ENCODE measurements around the gene ZNF441. TPM values are rescaled to one million over a fixed set of nuclear protein-coding genes. Genes with fewer than 3 reads are reported as not detected.

Gene ZNF441
- total and polyA plus RNA-seq, 2 of the 13 experiments (the other 11 are each of a cell fraction or from before 2014, with no cell fraction given) = 2.8 to 10.0 TPM

DNA sequence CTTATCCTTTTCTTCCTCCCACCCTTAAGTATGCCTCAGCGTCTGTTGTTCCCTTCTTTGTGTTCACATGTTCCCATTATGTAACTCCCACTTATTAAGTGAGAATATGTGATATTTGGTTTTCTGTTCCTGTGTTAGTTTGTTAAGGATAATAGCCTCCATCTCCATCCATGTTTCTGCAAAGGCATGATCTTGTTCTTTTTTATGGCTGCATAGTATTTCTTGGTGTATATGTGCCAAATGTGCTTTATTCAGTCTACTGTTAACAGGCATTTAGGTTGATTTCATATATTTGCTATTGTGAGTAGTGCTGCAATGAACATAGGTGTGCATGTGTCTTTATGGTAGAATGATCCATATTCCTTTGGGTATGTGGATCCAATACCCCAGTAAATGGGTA lies 3.2 kb upstream of the ZNF441 start:
- intact Hi-C loops (cut with micrococcal nuclease; ENCODE audit: unreplicated experiment) = no loop called here
- DNase-seq (ENCODE audit: low spot score) = no peak
- Histone ChIP-seq H3K9ac (ENCODE audit: insufficient read depth, low read depth, low read length) (no peak overlapping the region), H3K27ac (ENCODE audit: extremely low read length, insufficient read depth, low read length) (no peak overlapping the region), H3K79me2 (ENCODE audit: insufficient read depth, low read length) (peaks cover 10% of the 10 kb centered on the region), H3K9me3 (ENCODE audit: low read length) (no peaks in the 10 kb centered on the region), H4K20me1 (ENCODE audit: insufficient read depth, low read length) (no peaks in the 10 kb centered on the region; the same call in 1 of the 2 replicates), H3K36me3 (replicated peaks in 1 of 2; ENCODE audit: control insufficient read depth in 1 of 2, insufficient read depth in 2 of 2, low read length in 2 of 2) (no peaks in the 10 kb centered on the region), H3K4me1 (ENCODE audit: insufficient read depth, low read length) (peaks cover 28% of the 10 kb centered on the region), H3K27me3 (ENCODE audit: control insufficient read depth in 1 of 2, insufficient read depth in 2 of 2, low read length in 2 of 2) (peaks cover 0 to 9% of the 10 kb centered on the region in 2 experiments; a peak in 2 of 5 replicates), H2AFZ (ENCODE audit: low read length) (no peak overlapping the region), H3K4me3 (replicated peaks in 1 of 3; ENCODE audit: insufficient read depth in 1 of 3, low read depth in 2 of 3, low read length in 3 of 3) (no peak overlapping the region), H3K4me2 (ENCODE audit: low read depth, low read length) (no peak overlapping the region)
- POLR2A ChIA-PET = interaction anchor here (1.0 kb wide), 1 partner anchor 66 kb away, joined by 3 read pairs; no protein-coding TSS in a partner anchor
- TF ChIP-seq CBFB (CRISPR knock-in tag; IDR thresholded peaks at IDR 0.05) (no peak), ZNF143 (CRISPR knock-in tag; IDR thresholded peaks at IDR 0.05) (no peak), ZSCAN31 (CRISPR knock-in tag; IDR thresholded peaks at IDR 0.05; ENCODE audit: low read depth) (no peak), PAWR (CRISPR knock-in tag; IDR thresholded peaks at IDR 0.05; ENCODE audit: borderline replicate concordance) (no peak), GATA4 (IDR thresholded peaks at IDR 0.05; ENCODE audit: borderline replicate concordance, low read depth) (no peak), THAP11 (CRISPR knock-in tag; IDR thresholded peaks at IDR 0.05) (no peak), SRSF9 (IDR thresholded peaks at IDR 0.05; ENCODE audit: borderline replicate concordance, insufficient read depth, low read depth, low read length, poor library complexity, severe bottlenecking) (no peak), RXRB (CRISPR knock-in tag; IDR thresholded peaks at IDR 0.05; ENCODE audit: borderline replicate concordance) (no peak), ZNF235 (CRISPR knock-in tag; IDR thresholded peaks at IDR 0.05; ENCODE audit: borderline replicate concordance) (no peak), PLRG1 (conservative IDR thresholded peaks at IDR 0.05) (no peak), ZFP36L1 (CRISPR knock-in tag; IDR thresholded peaks at IDR 0.05) (no peak), HOXA9 (CRISPR knock-in tag; IDR thresholded peaks at IDR 0.05; ENCODE audit: borderline replicate concordance) (no peak), REXO4 (CRISPR knock-in tag; IDR thresholded peaks at IDR 0.05; ENCODE audit: borderline replicate concordance) (no peak)
- TF ChIP-seq, protein P1, sequence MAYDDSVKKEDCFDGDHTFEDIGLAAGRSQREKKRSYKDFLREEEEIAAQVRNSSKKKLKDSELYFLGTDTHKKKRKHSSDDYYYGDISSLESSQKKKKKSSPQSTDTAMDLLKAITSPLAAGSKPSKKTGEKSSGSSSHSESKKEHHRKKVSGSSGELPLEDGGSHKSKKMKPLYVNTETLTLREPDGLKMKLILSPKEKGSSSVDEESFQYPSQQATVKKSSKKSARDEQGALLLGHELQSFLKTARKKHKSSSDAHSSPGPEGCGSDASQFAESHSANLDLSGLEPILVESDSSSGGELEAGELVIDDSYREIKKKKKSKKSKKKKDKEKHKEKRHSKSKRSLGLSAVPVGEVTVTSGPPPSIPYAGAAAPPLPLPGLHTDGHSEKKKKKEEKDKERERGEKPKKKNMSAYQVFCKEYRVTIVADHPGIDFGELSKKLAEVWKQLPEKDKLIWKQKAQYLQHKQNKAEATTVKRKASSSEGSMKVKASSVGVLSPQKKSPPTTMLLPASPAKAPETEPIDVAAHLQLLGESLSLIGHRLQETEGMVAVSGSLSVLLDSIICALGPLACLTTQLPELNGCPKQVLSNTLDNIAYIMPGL (CRISPR knock-in tag; IDR thresholded peaks at IDR 0.05; ENCODE audit: borderline replicate concordance in 1 of 2, low read depth in 1 of 2) = no peak
- in situ Hi-C loops (cut with HindIII; ENCODE audit: extremely low pct_ligation_motif_present, low pct_unique_long_range_greater_than_20kb) = no loop called here
- ATAC-seq = no peak
- no TSS peak for BruUV-seq (replicated peaks)
- CTCF ChIA-PET (ENCODE audit: low intra/inter-chr PET ratio, low total read pairs) = no interaction called here
- WGBS (ENCODE audit: low lambda C conversion rate) = 3% methylated on average over 1 of the region's 1 CpG
- no peak for FAIRE-seq

Data from HepG2 (cell line).